DOHH2 (cell line): ENCODE results near the gene SCAMP4.

Source experiments
- EZH2phosphoT487 ChIP-seq: fragments of 200-600 bp; sonication (generic); IDR thresholded peaks from 2 replicates; pipeline ENCODE4 v1.6.1; 2017; ENCODE audit warnings: borderline replicate concordance, mild to moderate bottlenecking, antibody characterized with exemption, low read length, moderate library complexity, mixed read lengths
- TF ChIP-seq, protein P1 (sequence below): fragments of 200-600 bp; sonication (generic); IDR thresholded peaks from one replicate; pipeline ENCODE4 v1.5.1; 2014; ENCODE audit warnings: antibody characterized with exemption, mild to moderate bottlenecking, low read depth, low read length; ENCODE audit not compliant: poor library complexity, severe bottlenecking

DNA sequence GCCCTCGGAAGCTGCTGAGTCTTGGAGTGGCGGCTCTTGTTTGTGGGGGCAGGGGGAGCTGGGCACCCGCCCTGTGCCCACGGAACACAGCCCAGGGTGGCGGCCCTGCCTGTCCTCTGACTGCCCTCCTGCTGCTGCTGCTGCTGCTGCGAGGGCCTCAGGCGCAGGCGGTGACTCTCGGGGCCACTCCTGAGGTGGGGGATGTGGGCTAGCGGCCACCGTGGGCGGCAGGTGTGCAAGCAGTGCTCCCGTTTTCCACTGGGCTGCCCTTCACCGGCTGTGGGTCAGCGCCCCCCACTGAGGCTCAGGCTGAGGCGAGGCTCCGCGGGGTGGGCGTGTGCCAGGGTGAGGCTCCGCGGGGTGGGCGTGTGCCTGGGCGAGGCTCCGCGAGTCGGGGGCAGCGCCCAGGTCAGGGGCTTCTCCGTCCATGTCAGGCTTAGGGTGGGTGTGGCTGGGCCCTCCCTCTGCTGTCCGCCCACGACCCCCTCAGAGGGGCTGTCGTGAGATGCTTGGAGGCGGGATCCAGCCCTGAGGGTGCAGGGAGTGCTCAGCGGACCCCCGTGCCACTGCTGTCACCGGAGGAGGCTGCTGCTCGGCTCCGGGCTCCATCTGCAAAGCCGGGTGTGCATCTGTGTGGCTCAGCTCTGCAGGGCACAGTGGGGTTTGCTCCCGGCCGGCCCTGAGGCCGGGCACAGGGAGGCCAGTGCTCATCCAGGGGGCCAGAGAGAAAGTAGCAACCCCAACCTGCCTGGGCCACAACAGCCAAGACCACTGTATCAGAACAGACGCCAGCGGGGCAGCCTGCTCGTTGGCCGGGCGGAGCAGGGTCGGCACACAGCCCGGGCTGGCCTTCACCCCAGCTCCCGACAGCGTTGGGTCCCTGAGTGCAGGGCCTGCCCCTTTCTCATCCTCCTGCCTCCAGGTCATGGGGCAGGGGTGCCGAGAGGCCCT is 50.2 kb downstream of the SCAMP4 start:
- TF ChIP-seq, protein P1, sequence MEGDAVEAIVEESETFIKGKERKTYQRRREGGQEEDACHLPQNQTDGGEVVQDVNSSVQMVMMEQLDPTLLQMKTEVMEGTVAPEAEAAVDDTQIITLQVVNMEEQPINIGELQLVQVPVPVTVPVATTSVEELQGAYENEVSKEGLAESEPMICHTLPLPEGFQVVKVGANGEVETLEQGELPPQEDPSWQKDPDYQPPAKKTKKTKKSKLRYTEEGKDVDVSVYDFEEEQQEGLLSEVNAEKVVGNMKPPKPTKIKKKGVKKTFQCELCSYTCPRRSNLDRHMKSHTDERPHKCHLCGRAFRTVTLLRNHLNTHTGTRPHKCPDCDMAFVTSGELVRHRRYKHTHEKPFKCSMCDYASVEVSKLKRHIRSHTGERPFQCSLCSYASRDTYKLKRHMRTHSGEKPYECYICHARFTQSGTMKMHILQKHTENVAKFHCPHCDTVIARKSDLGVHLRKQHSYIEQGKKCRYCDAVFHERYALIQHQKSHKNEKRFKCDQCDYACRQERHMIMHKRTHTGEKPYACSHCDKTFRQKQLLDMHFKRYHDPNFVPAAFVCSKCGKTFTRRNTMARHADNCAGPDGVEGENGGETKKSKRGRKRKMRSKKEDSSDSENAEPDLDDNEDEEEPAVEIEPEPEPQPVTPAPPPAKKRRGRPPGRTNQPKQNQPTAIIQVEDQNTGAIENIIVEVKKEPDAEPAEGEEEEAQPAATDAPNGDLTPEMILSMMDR, result no peak
- no peak for TF ChIP-seq EZH2phosphoT487
